HL-60 (cell line): ENCODE results near the gene TMEM225B.

ENCODE experiments used
- GABPA ChIP-seq: IDR thresholded peaks from 2 replicates; pipeline ENCODE4 v1.6.1; 2012; ENCODE audit warnings: low read depth
- POLR2AphosphoS5 ChIP-seq: IDR thresholded peaks from 2 replicates; pipeline ENCODE4 v1.6.1; 2012; ENCODE audit warnings: low read depth
- SPI1 ChIP-seq: IDR thresholded peaks from 2 replicates; pipeline ENCODE4 v1.6.1; 2012; ENCODE audit warnings: low read depth, mild to moderate bottlenecking, borderline replicate concordance
- TF ChIP-seq, protein P1 (sequence below): IDR thresholded peaks from one replicate; pipeline ENCODE4 v1.5.1; 2011; ENCODE audit warnings: low read length, control low read depth, inconsistent platforms; ENCODE audit not compliant: insufficient read depth
- TF ChIP-seq, protein P2 (sequence below): IDR thresholded peaks from 2 replicates; pipeline ENCODE4 v1.6.1; 2012; ENCODE audit warnings: low read depth; ENCODE audit not compliant: insufficient replicate concordance

DNA sequence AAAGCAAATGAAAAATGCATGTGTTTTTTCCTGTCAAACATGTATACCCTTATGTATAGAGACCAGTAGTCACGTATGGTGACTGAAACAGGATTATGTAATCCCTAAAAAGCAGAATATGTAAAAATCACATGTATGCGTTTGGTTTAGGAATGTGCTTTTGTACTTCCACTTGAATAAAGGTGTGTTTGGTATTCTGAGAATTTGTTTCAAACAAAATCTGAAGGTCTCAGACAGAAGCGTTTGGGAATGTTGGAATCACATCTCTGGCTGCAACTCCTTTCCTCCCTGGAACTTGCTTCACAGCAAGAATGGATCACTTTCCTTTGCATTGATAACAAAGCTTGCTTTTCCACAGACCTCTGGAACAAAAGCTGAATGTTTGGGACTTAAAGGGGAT is 21.8 kb upstream of the TMEM225B start:
- TF ChIP-seq, protein P1, sequence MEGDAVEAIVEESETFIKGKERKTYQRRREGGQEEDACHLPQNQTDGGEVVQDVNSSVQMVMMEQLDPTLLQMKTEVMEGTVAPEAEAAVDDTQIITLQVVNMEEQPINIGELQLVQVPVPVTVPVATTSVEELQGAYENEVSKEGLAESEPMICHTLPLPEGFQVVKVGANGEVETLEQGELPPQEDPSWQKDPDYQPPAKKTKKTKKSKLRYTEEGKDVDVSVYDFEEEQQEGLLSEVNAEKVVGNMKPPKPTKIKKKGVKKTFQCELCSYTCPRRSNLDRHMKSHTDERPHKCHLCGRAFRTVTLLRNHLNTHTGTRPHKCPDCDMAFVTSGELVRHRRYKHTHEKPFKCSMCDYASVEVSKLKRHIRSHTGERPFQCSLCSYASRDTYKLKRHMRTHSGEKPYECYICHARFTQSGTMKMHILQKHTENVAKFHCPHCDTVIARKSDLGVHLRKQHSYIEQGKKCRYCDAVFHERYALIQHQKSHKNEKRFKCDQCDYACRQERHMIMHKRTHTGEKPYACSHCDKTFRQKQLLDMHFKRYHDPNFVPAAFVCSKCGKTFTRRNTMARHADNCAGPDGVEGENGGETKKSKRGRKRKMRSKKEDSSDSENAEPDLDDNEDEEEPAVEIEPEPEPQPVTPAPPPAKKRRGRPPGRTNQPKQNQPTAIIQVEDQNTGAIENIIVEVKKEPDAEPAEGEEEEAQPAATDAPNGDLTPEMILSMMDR, result no peak
- TF ChIP-seq, protein P2, sequence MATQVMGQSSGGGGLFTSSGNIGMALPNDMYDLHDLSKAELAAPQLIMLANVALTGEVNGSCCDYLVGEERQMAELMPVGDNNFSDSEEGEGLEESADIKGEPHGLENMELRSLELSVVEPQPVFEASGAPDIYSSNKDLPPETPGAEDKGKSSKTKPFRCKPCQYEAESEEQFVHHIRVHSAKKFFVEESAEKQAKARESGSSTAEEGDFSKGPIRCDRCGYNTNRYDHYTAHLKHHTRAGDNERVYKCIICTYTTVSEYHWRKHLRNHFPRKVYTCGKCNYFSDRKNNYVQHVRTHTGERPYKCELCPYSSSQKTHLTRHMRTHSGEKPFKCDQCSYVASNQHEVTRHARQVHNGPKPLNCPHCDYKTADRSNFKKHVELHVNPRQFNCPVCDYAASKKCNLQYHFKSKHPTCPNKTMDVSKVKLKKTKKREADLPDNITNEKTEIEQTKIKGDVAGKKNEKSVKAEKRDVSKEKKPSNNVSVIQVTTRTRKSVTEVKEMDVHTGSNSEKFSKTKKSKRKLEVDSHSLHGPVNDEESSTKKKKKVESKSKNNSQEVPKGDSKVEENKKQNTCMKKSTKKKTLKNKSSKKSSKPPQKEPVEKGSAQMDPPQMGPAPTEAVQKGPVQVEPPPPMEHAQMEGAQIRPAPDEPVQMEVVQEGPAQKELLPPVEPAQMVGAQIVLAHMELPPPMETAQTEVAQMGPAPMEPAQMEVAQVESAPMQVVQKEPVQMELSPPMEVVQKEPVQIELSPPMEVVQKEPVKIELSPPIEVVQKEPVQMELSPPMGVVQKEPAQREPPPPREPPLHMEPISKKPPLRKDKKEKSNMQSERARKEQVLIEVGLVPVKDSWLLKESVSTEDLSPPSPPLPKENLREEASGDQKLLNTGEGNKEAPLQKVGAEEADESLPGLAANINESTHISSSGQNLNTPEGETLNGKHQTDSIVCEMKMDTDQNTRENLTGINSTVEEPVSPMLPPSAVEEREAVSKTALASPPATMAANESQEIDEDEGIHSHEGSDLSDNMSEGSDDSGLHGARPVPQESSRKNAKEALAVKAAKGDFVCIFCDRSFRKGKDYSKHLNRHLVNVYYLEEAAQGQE, result no peak
- TF ChIP-seq POLR2AphosphoS5, result no peak
- no peak for TF ChIP-seq GABPA
- no peak for TF ChIP-seq SPI1
